ENCODE results near the gene ING3.

GRCh38 chr7:120994512-120995410 lies 44.2 kb downstream of the ING3 start:
- TF ChIP-seq TBP (IDR thresholded peaks at IDR 0.05; ENCODE audit: low read depth, low read length) (no peak), JUND (IDR thresholded peaks at IDR 0.05; ENCODE audit: low read length) (no peak), BACH1 (IDR thresholded peaks at IDR 0.05; ENCODE audit: low read length) (no peak)
